KMS-11 (cell line): ENCODE measurements around the gene TMEM222.

ENCODE experiments used
- H2AFZ ChIP-seq: fragments of 200-600 bp; sonication (generic); 2 replicates; pipeline ENCODE4 v1.6.1; 2016; ENCODE audit warnings: antibody characterized with exemption, mixed run types, low read depth
- H3K27ac ChIP-seq: fragments of 200-600 bp; sonication (generic); 2 replicates; pipeline ENCODE4 v1.6.1; 2016; ENCODE audit warnings: mild to moderate bottlenecking, mixed run types
- H3K27me3 ChIP-seq: fragments of 200-600 bp; sonication (generic); 2 replicates; pipeline ENCODE4 v1.6.1; 2017; ENCODE audit warnings: mild to moderate bottlenecking, low read depth, mixed run types, moderate library complexity; ENCODE audit not compliant: insufficient read depth
- H3K36me3 ChIP-seq: fragments of 200-600 bp; sonication (generic); 2 replicates; pipeline ENCODE4 v1.6.1; 2017; ENCODE audit warnings: mild to moderate bottlenecking, mixed run types; ENCODE audit not compliant: insufficient read depth
- H3K4me1 ChIP-seq: fragments of 200-600 bp; sonication (generic); 2 replicates; pipeline ENCODE4 v1.6.1; 2016; ENCODE audit warnings: mild to moderate bottlenecking, low read depth, mixed run types; ENCODE audit not compliant: poor library complexity, severe bottlenecking
- H3K4me2 ChIP-seq: fragments of 200-600 bp; sonication (generic); 2 replicates; pipeline ENCODE4 v1.7.0; 2016; ENCODE audit warnings: mild to moderate bottlenecking, mixed run types
- H3K4me3 ChIP-seq: fragments of 200-600 bp; sonication (generic); IDR thresholded peaks from 2 replicates; pipeline ENCODE4 v1.6.1; 2017; ENCODE audit warnings: low read depth, low read length, mixed read lengths; ENCODE audit not compliant: insufficient read depth
- H3K79me2 ChIP-seq: fragments of 200-600 bp; sonication (generic); 2 replicates; pipeline ENCODE4 v1.6.1; 2016; ENCODE audit warnings: low read depth, mixed run types; ENCODE audit not compliant: insufficient read depth
- H3K9ac ChIP-seq: fragments of 200-600 bp; sonication (generic); 2 replicates; pipeline ENCODE4 v1.6.1; 2016; ENCODE audit warnings: mild to moderate bottlenecking, mixed run types
- H4K20me1 ChIP-seq: fragments of 200-600 bp; sonication (generic); 2 replicates; pipeline ENCODE4 v1.6.1; 2016; ENCODE audit warnings: mild to moderate bottlenecking, mixed run types; ENCODE audit not compliant: insufficient read depth
- TF ChIP-seq, protein P1 (sequence below): fragments of 200-600 bp; sonication (generic); conservative IDR thresholded peaks from 2 replicates; pipeline ENCODE4 v1.6.1; 2017; ENCODE audit warnings: low read depth, mild to moderate bottlenecking, antibody characterized with exemption, low read length, moderate library complexity, mixed read lengths

TMEM222 gene

DNA sequence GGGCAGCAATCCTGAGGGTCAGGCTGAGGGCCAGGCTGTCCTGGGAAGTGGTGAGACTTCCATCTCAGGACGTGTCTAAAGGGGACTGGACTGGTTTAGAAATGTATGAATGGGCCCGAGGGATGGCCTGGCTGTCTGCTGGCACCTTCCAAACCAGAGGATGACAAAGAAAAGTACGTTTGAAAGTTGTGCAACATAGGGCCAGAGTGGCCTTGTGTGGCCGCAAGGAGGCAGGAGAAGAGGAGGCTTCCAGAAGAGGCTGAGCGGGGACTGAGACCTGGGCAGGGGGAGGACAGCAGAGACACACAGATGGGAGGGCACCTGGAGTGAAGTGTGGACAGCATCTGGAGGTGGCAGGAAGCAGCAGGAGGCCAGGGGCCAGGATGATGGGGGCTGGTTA is 17.2 kb downstream of the TMEM222 start:
- no peak overlapping the region for H3K4me3 ChIP-seq
- TF ChIP-seq, protein P1, sequence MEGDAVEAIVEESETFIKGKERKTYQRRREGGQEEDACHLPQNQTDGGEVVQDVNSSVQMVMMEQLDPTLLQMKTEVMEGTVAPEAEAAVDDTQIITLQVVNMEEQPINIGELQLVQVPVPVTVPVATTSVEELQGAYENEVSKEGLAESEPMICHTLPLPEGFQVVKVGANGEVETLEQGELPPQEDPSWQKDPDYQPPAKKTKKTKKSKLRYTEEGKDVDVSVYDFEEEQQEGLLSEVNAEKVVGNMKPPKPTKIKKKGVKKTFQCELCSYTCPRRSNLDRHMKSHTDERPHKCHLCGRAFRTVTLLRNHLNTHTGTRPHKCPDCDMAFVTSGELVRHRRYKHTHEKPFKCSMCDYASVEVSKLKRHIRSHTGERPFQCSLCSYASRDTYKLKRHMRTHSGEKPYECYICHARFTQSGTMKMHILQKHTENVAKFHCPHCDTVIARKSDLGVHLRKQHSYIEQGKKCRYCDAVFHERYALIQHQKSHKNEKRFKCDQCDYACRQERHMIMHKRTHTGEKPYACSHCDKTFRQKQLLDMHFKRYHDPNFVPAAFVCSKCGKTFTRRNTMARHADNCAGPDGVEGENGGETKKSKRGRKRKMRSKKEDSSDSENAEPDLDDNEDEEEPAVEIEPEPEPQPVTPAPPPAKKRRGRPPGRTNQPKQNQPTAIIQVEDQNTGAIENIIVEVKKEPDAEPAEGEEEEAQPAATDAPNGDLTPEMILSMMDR = no peak
- no peaks in the 10 kb centered on the region for H3K27me3 ChIP-seq
- H3K9ac ChIP-seq = no peak overlapping the region
- no peaks in the 10 kb centered on the region for H4K20me1 ChIP-seq
- no peaks in the 10 kb centered on the region for H3K4me1 ChIP-seq
- H3K79me2 ChIP-seq = no peaks in the 10 kb centered on the region
- no peak overlapping the region for H3K4me2 ChIP-seq
- no peak overlapping the region for H2AFZ ChIP-seq
- no peak overlapping the region for H3K27ac ChIP-seq
- H3K36me3 ChIP-seq = no peaks in the 10 kb centered on the region

DNA sequence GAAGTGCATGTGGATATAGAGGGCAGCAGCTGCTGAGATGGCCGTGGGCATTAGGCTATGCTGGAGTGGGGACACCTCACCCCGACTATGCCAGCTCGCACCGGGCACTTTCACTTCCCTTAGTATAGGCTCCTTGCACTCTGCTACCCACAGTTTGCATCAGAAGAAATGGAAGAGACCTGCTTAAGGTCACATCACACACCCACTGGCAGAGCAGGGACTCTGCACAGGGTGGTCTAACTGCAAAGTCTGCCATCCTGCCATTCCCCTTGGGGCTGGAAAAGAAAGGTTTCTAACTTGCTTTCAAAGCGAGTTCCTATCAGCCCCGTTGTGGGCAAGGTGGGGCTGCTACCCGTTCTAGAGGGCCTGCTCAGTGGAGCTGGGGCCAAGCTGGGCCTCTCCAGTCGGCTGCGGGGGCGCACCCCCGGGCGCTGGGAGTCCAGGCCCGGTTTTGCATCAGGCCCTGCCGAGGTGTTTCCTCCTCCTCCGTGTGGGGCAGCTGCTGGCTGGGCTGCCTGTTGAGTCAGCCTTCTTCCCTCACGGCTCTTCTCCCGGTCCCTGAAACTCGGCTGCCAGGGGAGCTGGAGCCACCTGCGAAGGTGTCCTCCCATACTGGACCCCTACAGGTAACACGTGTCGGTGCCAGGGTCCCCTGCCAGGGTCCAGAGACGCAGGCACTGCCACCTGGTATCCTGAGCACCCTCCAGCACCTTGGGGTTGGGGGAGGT is 19.7 kb downstream of the TMEM222 start, which contains the start of gene SYTL1:
Gene SYTL1 (plus strand): TSS at position 498 of the 728 bp plus-strand sequence. CDS start 3,313 bp downstream, outside the sequence.
- Histone ChIP-seq H2AFZ (no peak within 1 kb of the TSS), H4K20me1 (no peaks in the 10 kb centered on the region), H3K4me1 (no peaks in the 10 kb centered on the region), H3K36me3 (no peaks in the 10 kb centered on the region), H3K9ac (no peak within 1 kb of the TSS), H3K4me2 (no peak within 1 kb of the TSS), H3K27ac (no peak within 1 kb of the TSS), H3K27me3 (no peaks in the 10 kb centered on the region), H3K79me2 (no peaks in the 10 kb centered on the region), H3K4me3 (no peak within 1 kb of the TSS)
- TF ChIP-seq, protein P1 = no peak

GRCh38 chr1:27342391-27342777 is 20.4 kb downstream of the TMEM222 start:
- Histone ChIP-seq H3K27ac (no peak overlapping the region), H3K79me2 (no peaks in the 10 kb centered on the region), H3K9ac (no peak overlapping the region), H4K20me1 (no peaks in the 10 kb centered on the region), H3K27me3 (no peaks in the 10 kb centered on the region), H3K4me1 (no peaks in the 10 kb centered on the region), H2AFZ (no peak overlapping the region), H3K36me3 (no peaks in the 10 kb centered on the region), H3K4me2 (no peak overlapping the region), H3K4me3 (no peak overlapping the region)
- TF ChIP-seq, protein P1 = no peak

GRCh38 chr1:27342778-27343638 is 21.0 kb downstream of the TMEM222 start:
- H3K9ac ChIP-seq = no peak overlapping the region
- H3K79me2 ChIP-seq = no peaks in the 10 kb centered on the region
- no peak overlapping the region for H3K4me3 ChIP-seq
- no peak overlapping the region for H2AFZ ChIP-seq
- H3K27ac ChIP-seq = no peak overlapping the region
- no peaks in the 10 kb centered on the region for H3K4me1 ChIP-seq
- H4K20me1 ChIP-seq = no peaks in the 10 kb centered on the region
- no peak overlapping the region for H3K4me2 ChIP-seq
- TF ChIP-seq, protein P1 = no peak
- H3K36me3 ChIP-seq = no peaks in the 10 kb centered on the region
- no peaks in the 10 kb centered on the region for H3K27me3 ChIP-seq
